ENCODE measurements around the gene RUNX1.

The RUNX1 gene

DNA sequence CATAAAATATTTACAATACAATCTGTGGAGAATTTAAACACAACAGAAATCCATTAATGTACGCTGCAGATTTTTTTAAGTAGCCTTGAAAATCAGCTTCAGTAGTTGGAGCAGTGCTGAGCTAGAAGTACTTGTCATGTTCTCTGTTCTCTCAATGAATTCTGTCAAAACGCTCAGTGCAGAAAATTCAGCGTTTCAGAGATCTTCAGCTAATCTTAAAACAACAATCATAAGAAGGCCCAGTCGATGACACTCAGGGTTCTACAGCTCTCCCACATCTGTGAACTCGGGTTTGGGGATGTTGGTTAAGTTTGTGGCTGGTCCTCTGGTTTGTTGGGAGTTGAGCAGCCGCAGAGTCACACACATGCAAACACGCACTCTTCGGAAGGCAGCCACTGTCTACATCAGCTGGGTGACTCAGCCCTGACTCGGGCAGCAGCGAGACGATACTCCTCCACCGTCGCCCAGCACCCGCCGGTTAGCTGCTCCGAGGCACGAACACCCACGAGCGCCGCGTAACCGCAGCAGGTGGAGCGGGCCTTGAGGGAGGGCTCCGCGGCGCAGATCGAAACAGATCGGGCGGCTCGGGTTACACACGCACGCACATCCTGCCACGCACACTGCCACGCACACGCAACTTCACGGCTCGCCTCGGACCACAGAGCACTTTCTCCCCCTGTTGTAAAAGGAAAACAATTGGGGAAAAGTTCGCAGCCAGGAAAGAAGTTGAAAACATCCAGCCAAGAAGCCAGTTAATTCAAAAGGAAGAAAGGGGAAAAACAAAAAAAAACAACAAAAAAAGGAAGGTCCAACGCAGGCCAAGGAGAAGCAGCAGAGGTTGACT lies 161.2 kb downstream of the RUNX1 start:
- peak; percentile 53 to 60 for DNase-seq (ENCODE audit: low spot score in 2 of 2)
- H3K9me3 Mint-ChIP-seq, result no peaks in the 10 kb centered on the region
- H3K27ac Mint-ChIP-seq, result peak overlapping the region; percentile 98
- no peaks in the 10 kb centered on the region for H3K27me3 Mint-ChIP-seq
- no peaks in the 10 kb centered on the region for H3K36me3 Mint-ChIP-seq
- H3K4me1 Mint-ChIP-seq, result peaks cover 19% of the 10 kb centered on the region
- H3K4me3 Mint-ChIP-seq, result peak overlapping the region; percentile 94
- peak; percentile 54 for ATAC-seq (ENCODE audit: low read depth)

DNA sequence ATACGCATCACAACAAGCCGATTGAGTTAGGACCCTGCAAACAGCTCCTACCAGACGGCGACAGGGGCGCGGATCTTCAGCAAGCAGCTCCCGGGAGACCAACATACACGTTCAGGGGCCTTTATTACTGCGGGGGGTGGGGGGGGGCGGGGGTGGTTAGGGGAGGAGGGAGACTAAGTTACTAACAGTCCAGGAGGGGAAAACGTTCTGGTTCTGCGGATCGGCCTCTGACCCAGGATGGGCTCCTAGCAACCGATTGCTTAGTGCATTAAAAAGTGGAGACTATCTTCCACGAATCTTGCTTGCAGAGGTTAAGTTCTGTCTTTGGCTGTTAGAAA lies 162.0 kb downstream of the RUNX1 start:
- no peaks in the 10 kb centered on the region for H3K36me3 Mint-ChIP-seq
- DNase-seq (ENCODE audit: low spot score in 2 of 2), result no peak
- H3K27ac Mint-ChIP-seq, result peak overlapping the region; percentile 14
- no peaks in the 10 kb centered on the region for H3K27me3 Mint-ChIP-seq
- H3K9me3 Mint-ChIP-seq, result no peaks in the 10 kb centered on the region
- ATAC-seq (ENCODE audit: low read depth), result no peak
- H3K4me1 Mint-ChIP-seq, result peaks cover 28% of the 10 kb centered on the region
- H3K4me3 Mint-ChIP-seq, result peak overlapping the region; percentile 79

- Mint-ChIP-seq H3K4me1 (peaks cover 29% of the 10 kb centered on the region), H3K27me3 (no peaks in the 10 kb centered on the region), H3K4me3 (peak overlapping the region; percentile 79), H3K27ac (peak overlapping the region; percentile 14), H3K9me3 (no peaks in the 10 kb centered on the region), H3K36me3 (no peaks in the 10 kb centered on the region)
- DNase-seq (ENCODE audit: low spot score in 2 of 2), result peak in 1 of 2 donors; percentile 39
- no peak for ATAC-seq (ENCODE audit: low read depth)
Measured at GRCh38 chr21:34886240-34887104, 162.6 kb downstream of the RUNX1 start.

DNA sequence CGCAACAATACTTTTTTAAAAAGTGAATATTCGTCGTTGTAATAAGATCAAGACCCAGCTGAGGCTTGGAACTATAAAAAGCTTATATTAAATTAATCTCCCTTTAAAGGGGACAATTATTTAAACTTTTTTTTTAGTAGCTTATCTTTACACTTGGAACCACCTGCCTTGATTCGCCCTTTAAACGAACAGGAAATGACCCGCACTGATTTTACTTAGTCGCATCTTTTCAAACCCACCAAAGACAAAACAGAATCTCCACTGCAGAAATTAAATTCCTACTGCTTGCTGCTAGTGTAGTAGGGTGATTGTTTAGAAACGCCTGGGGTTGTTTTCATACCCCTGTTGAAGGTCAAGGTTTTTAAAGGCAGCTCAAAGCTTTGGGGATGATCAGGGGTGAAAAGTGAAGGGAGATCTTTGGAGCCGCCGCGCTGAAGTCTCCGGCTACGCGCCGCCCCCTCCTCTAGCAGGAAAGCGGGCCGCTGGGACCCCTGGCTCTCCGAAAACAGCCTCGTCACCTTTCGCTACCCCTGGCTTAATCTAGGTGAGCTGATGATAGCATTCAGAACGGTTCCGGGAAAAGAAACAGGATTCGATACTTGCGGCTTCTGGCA lies 163.4 kb downstream of the RUNX1 start:
- ATAC-seq (ENCODE audit: low read depth) (no peak), DNase-seq (ENCODE audit: low spot score in 2 of 2) (no peak)
- no peak overlapping the region for H3K27ac Mint-ChIP-seq
- H3K4me3 Mint-ChIP-seq, result no peak overlapping the region
- peaks cover 29% of the 10 kb centered on the region for H3K4me1 Mint-ChIP-seq
- H3K36me3 Mint-ChIP-seq, result no peaks in the 10 kb centered on the region
- H3K9me3 Mint-ChIP-seq, result no peaks in the 10 kb centered on the region
- no peaks in the 10 kb centered on the region for H3K27me3 Mint-ChIP-seq

GRCh38 chr21:34885125-34885524 lies 164.0 kb downstream of the RUNX1 start:
- peaks cover 29% of the 10 kb centered on the region for H3K4me1 Mint-ChIP-seq
- peaks cover 2% of the 10 kb centered on the region for H3K36me3 Mint-ChIP-seq
- H3K27ac Mint-ChIP-seq, result no peak overlapping the region
- DNase-seq (ENCODE audit: low spot score in 2 of 2) (no peak), ATAC-seq (ENCODE audit: low read depth) (no peak)
- H3K27me3 Mint-ChIP-seq, result no peaks in the 10 kb centered on the region
- no peak overlapping the region for H3K4me3 Mint-ChIP-seq
- H3K9me3 Mint-ChIP-seq, result no peaks in the 10 kb centered on the region

DNA sequence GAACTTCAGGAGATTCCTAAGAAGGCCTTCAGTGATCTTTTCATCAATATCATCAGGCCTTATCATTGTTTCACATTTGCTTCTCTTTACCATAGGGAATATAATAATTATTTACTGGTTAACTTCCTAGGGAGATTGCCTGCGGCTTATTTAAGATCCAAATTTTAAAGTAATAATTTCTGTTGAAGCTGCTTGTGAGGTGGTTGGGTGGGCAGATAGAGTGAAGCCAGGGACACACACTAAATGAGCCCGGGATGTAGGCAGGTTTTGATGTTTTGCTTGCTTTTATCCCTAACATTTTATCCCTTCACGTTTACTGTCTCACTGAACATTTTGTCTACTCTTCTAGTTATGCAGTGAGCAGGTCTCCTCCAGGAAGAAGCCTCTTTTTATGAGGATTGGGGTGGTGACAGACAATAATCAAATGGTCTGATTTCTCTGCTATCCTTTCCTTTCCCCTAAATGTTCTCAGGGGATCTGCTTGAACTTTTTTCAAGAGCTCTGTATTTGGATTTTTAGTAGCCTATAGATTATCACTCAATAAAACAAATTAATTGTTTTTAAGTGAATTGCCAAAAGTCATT lies 164.7 kb downstream of the RUNX1 start:
- H3K36me3 Mint-ChIP-seq, result peaks cover 2% of the 10 kb centered on the region
- H3K4me3 Mint-ChIP-seq, result no peak overlapping the region
- H3K27me3 Mint-ChIP-seq, result no peaks in the 10 kb centered on the region
- H3K27ac Mint-ChIP-seq, result peak overlapping the region; percentile 11
- no peak for DNase-seq (ENCODE audit: low spot score in 2 of 2)
- no peak for ATAC-seq (ENCODE audit: low read depth)
- no peaks in the 10 kb centered on the region for H3K9me3 Mint-ChIP-seq
- peaks cover 29% of the 10 kb centered on the region for H3K4me1 Mint-ChIP-seq

DNA sequence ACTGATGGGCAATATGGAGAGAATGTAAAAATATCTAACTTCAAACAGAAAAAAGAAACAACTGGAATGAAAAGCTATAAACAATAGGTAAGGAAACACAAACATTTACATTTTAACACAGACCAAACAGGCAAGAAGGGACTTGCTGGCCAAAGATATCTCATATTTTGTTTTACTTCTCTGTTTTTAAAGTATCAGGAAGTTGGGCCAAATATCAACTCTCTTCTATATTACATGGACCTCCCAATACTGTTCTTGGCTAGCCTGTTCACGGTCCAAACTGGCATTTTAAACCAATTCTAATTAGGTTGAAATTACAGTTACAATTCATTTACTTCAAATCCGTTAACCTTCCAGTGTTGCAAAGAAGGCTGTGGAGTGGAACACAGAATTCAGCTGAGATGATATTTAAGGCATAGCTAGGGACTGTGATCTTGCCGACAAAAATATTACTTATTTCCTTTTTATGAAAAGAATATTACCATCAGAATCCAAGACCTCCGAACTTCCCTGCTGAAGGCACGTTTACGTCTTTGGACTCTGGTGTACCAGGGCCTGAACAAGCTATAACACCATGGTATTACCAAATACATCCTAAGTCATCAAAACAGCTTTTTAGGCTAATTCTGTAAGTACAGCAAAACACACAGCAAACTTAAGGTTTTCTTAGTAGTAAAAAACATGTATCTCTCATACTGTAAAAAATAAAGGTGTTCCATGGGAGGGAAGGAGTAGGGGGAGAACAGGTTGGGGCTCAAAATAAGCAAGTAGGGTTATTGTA lies 165.4 kb downstream of the RUNX1 start:
- Mint-ChIP-seq H3K9me3 (no peaks in the 10 kb centered on the region), H3K4me3 (no peak overlapping the region), H3K4me1 (peaks cover 29% of the 10 kb centered on the region), H3K27ac (peak overlapping the region; percentile 11), H3K36me3 (peaks cover 2% of the 10 kb centered on the region), H3K27me3 (no peaks in the 10 kb centered on the region)
- ATAC-seq (ENCODE audit: low read depth) (no peak), DNase-seq (ENCODE audit: low spot score in 2 of 2) (no peak)

GRCh38 chr21:34882719-34883131 lies 166.4 kb downstream of the RUNX1 start:
- H3K27ac Mint-ChIP-seq, result peak overlapping the region; percentile 11
- H3K9me3 Mint-ChIP-seq, result no peaks in the 10 kb centered on the region

DNA sequence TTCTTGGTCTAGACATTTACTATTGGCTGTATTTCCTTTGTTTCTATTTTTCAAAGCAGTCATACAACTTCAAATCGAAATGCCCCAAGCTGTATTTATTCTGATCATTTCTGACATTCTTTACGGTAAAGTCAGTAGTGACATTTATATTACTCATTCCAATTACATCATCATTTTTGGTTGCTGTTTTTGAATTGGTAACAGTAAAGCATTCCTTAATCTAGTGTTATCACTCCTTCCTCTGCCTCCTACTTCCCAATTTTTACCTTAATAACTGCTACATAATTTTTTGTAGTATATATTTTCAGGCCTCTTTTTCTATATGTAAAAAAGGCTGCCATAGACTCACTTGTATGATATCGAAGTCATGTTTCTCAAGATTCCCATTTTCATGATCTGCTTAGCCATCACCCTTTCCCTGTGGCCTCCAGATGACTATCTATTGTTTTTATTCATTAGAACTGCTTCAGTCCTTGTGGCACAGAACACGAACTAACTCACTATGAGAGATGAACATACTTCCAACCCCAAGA lies 167.2 kb downstream of the RUNX1 start:
- Mint-ChIP-seq H3K27ac (peak overlapping the region; percentile 11), H3K36me3 (peaks cover 11% of the 10 kb centered on the region), H3K4me1 (peaks cover 20% of the 10 kb centered on the region), H3K9me3 (no peaks in the 10 kb centered on the region), H3K27me3 (no peaks in the 10 kb centered on the region), H3K4me3 (no peak overlapping the region)
- no peak for ATAC-seq (ENCODE audit: low read depth)
- peak in 1 of 2 donors; percentile 5 for DNase-seq (ENCODE audit: low spot score in 2 of 2)

More at GRCh38 chr21:34882719-34883131, 166.4 kb downstream of the RUNX1 start:
- H3K36me3 Mint-ChIP-seq, result peaks cover 8% of the 10 kb centered on the region
- H3K27me3 Mint-ChIP-seq, result no peaks in the 10 kb centered on the region
- H3K4me3 Mint-ChIP-seq, result peak overlapping the region; percentile 37
- ATAC-seq (ENCODE audit: low read depth) (peak; percentile 95), DNase-seq (ENCODE audit: low spot score in 2 of 2) (peak in 1 of 2 donors; percentile 9)
- H3K4me1 Mint-ChIP-seq, result peaks cover 22% of the 10 kb centered on the region

DNA sequence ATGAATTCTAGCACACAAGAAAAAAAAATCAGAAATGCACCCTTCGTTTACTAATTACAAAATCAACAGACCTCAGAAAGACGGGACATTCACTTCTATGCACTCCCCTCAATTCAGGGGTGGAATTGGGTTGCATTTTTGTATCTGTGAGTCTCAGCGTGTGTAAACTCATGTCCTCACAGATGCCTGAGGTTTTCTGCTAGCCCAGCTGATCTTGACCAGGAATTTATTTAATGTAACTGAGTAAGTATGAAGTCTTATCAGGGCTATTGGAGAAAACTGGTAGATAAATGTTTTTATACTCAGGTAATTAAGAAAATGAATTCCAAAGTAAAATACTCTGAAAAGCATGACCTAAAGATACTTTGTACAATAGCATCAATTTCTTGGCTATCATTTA lies 167.7 kb downstream of the RUNX1 start:
- Mint-ChIP-seq H3K9me3 (no peaks in the 10 kb centered on the region), H3K4me1 (peaks cover 18% of the 10 kb centered on the region), H3K27me3 (no peaks in the 10 kb centered on the region), H3K36me3 (peaks cover 11% of the 10 kb centered on the region), H3K27ac (no peak overlapping the region), H3K4me3 (no peak overlapping the region)
- DNase-seq (ENCODE audit: low spot score in 2 of 2) (peak in 1 of 2 donors; percentile 2), ATAC-seq (ENCODE audit: low read depth) (no peak)

GRCh38 chr21:34880401-34880800 lies 168.7 kb downstream of the RUNX1 start:
- H3K4me3 Mint-ChIP-seq, result no peak overlapping the region
- H3K9me3 Mint-ChIP-seq, result no peaks in the 10 kb centered on the region
- no peak overlapping the region for H3K27ac Mint-ChIP-seq
- no peaks in the 10 kb centered on the region for H3K27me3 Mint-ChIP-seq
- H3K36me3 Mint-ChIP-seq, result peaks cover 11% of the 10 kb centered on the region
- peaks cover 23% of the 10 kb centered on the region for H3K4me1 Mint-ChIP-seq
- ATAC-seq (ENCODE audit: low read depth) (no peak), DNase-seq (ENCODE audit: low spot score in 2 of 2) (no peak)

DNA sequence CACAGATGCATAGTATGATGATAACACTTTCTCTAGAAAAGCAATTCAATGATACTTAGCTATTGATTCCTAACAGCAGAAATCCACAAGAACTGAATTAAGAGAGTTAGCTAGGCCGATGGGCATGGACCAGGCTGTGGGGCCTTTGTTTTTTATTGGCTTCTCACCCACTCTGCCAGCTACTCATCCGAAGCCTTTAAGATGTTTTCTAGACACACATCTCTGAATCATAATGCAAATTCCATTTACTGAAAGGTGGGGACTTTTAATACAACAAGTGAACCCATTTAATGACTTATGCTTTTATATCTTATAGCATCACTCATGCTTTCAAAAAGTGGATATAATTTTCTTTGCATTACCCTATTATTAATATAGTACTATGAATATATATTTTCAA lies 170.2 kb downstream of the RUNX1 start:
- H3K9me3 Mint-ChIP-seq, result no peaks in the 10 kb centered on the region
- DNase-seq (ENCODE audit: low spot score in 2 of 2), result no peak
- H3K4me1 Mint-ChIP-seq, result peaks cover 29% of the 10 kb centered on the region
- peaks cover 14% of the 10 kb centered on the region for H3K36me3 Mint-ChIP-seq
- no peak overlapping the region for H3K27ac Mint-ChIP-seq
- no peaks in the 10 kb centered on the region for H3K27me3 Mint-ChIP-seq
- no peak overlapping the region for H3K4me3 Mint-ChIP-seq
- no peak for ATAC-seq (ENCODE audit: low read depth)

- Mint-ChIP-seq H3K27me3 (no peaks in the 10 kb centered on the region), H3K4me3 (no peak overlapping the region), H3K36me3 (peaks cover 14% of the 10 kb centered on the region), H3K9me3 (no peaks in the 10 kb centered on the region), H3K4me1 (peaks cover 27% of the 10 kb centered on the region), H3K27ac (no peak overlapping the region)
- no peak for ATAC-seq (ENCODE audit: low read depth)
- no peak for DNase-seq (ENCODE audit: low spot score in 2 of 2)
Measured at GRCh38 chr21:34878501-34878900, 170.6 kb downstream of the RUNX1 start.
